Measurements from ENCODE around the gene BPHL. TPM values are rescaled to one million over a fixed set of nuclear protein-coding genes. Genes with fewer than 3 reads are reported as not detected.

The BPHL gene
- total RNA-seq, 1 experiment from 2014 or later, result 36.3 TPM

DNA sequence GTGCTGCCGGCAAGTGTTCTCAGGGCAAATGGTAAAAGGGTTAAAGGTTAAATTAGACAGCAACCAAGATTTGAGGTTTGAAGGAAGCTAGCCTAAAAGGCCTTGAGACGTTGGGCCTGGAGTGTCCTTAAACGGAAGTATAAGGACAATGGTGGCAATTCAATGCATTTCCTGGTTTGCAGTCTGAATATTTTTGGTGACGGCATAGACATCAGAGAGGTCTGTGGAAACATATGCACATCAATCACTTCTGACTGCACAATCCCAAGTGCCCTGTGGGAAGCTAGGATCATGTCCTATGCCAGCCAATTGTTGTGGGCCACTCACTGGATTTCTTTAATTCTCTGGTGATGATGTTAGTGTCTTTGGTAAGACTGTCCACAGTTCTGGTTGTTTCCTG, 64.6 kb downstream of the BPHL start:
- Histone ChIP-seq H3K9me3 (ENCODE audit: control insufficient read depth, insufficient read depth, low read depth, low read length) (no peaks in the 10 kb centered on the region), H3K4me1 (ENCODE audit: control insufficient read depth, insufficient read depth, low read length) (no peaks in the 10 kb centered on the region), H3K27ac (ENCODE audit: low read length) (no peak overlapping the region), H3K4me3 (ENCODE audit: low read depth in 2 of 2, low read length in 2 of 2) (no peak overlapping the region), H3K27me3 (ENCODE audit: control insufficient read depth, insufficient read depth, low read length) (peaks cover 3% of the 10 kb centered on the region; the same call in 1 of the 2 replicates), H3K36me3 (ENCODE audit: control insufficient read depth, insufficient read depth, low read length) (no peaks in the 10 kb centered on the region)
- ChIA-PET POLR2A (no interaction called here), CTCF (no interaction called here)
- TF ChIP-seq TCF7L2 (IDR thresholded peaks at IDR 0.05; ENCODE audit: low read depth, low read length) (no peak), SIN3A (IDR thresholded peaks at IDR 0.05; ENCODE audit: borderline replicate concordance, insufficient read depth, low read depth, low read length) (no peak), POLR2AphosphoS5 (IDR thresholded peaks at IDR 0.05; ENCODE audit: low read depth, low read length) (no peak)
- TF ChIP-seq, protein P1, sequence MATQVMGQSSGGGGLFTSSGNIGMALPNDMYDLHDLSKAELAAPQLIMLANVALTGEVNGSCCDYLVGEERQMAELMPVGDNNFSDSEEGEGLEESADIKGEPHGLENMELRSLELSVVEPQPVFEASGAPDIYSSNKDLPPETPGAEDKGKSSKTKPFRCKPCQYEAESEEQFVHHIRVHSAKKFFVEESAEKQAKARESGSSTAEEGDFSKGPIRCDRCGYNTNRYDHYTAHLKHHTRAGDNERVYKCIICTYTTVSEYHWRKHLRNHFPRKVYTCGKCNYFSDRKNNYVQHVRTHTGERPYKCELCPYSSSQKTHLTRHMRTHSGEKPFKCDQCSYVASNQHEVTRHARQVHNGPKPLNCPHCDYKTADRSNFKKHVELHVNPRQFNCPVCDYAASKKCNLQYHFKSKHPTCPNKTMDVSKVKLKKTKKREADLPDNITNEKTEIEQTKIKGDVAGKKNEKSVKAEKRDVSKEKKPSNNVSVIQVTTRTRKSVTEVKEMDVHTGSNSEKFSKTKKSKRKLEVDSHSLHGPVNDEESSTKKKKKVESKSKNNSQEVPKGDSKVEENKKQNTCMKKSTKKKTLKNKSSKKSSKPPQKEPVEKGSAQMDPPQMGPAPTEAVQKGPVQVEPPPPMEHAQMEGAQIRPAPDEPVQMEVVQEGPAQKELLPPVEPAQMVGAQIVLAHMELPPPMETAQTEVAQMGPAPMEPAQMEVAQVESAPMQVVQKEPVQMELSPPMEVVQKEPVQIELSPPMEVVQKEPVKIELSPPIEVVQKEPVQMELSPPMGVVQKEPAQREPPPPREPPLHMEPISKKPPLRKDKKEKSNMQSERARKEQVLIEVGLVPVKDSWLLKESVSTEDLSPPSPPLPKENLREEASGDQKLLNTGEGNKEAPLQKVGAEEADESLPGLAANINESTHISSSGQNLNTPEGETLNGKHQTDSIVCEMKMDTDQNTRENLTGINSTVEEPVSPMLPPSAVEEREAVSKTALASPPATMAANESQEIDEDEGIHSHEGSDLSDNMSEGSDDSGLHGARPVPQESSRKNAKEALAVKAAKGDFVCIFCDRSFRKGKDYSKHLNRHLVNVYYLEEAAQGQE (IDR thresholded peaks at IDR 0.05; ENCODE audit: insufficient read depth in 1 of 2, low read depth in 2 of 2, low read length in 1 of 2), result no peak
- TF ChIP-seq, protein P2, sequence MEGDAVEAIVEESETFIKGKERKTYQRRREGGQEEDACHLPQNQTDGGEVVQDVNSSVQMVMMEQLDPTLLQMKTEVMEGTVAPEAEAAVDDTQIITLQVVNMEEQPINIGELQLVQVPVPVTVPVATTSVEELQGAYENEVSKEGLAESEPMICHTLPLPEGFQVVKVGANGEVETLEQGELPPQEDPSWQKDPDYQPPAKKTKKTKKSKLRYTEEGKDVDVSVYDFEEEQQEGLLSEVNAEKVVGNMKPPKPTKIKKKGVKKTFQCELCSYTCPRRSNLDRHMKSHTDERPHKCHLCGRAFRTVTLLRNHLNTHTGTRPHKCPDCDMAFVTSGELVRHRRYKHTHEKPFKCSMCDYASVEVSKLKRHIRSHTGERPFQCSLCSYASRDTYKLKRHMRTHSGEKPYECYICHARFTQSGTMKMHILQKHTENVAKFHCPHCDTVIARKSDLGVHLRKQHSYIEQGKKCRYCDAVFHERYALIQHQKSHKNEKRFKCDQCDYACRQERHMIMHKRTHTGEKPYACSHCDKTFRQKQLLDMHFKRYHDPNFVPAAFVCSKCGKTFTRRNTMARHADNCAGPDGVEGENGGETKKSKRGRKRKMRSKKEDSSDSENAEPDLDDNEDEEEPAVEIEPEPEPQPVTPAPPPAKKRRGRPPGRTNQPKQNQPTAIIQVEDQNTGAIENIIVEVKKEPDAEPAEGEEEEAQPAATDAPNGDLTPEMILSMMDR (IDR thresholded peaks at IDR 0.05), result no peak
- ATAC-seq (no peak), DNase-seq (ENCODE audit: low read depth, low spot score) (no peak)
- intact Hi-C loops (cut with micrococcal nuclease; ENCODE audit: unreplicated experiment) (no loop called here), in situ Hi-C loops (cut with HindIII; ENCODE audit: low pct_unique_long_range_greater_than_20kb, low sequenced_read_pairs) (no loop called here)
- BruUV-seq (replicated peaks), result no TSS peak

DNA sequence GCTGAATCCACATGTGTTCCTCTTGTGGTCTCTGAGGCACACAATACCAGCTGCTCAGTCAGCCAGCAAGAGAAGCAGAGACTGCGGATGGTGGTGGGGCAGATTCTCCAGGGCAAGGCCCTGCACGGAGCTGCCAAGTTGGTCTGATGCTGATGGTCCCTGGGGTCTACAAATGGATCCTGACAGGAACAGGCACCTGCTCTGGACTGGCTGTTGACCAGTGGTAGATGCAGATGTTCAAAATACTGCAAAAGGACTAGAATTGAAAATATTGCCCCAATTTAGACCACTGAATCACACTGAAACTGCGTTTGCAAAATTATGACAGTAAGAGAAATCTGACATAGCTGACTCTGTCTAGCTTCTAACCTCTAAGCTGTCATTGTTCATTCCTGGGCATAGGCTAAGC, 68.5 kb downstream of the BPHL start:
- Histone ChIP-seq H3K4me3 (ENCODE audit: low read depth in 2 of 2, low read length in 2 of 2) (no peak overlapping the region), H3K27me3 (ENCODE audit: control insufficient read depth, insufficient read depth, low read length) (peaks cover 3% of the 10 kb centered on the region; the same call in 1 of the 2 replicates), H3K9me3 (ENCODE audit: control insufficient read depth, insufficient read depth, low read depth, low read length) (no peaks in the 10 kb centered on the region), H3K4me1 (ENCODE audit: control insufficient read depth, insufficient read depth, low read length) (no peaks in the 10 kb centered on the region), H3K36me3 (ENCODE audit: control insufficient read depth, insufficient read depth, low read length) (no peaks in the 10 kb centered on the region), H3K27ac (ENCODE audit: low read length) (no peak overlapping the region)
- TF ChIP-seq SIN3A (IDR thresholded peaks at IDR 0.05; ENCODE audit: borderline replicate concordance, insufficient read depth, low read depth, low read length) (no peak), POLR2AphosphoS5 (IDR thresholded peaks at IDR 0.05; ENCODE audit: low read depth, low read length) (no peak), TCF7L2 (IDR thresholded peaks at IDR 0.05; ENCODE audit: low read depth, low read length) (no peak)
- TF ChIP-seq, protein P1 (IDR thresholded peaks at IDR 0.05; ENCODE audit: insufficient read depth in 1 of 2, low read depth in 2 of 2, low read length in 1 of 2), result no peak
- TF ChIP-seq, protein P2 (IDR thresholded peaks at IDR 0.05), result no peak
- DNase-seq (ENCODE audit: low read depth, low spot score) (no peak), ATAC-seq (no peak)
- POLR2A ChIA-PET, result no interaction called here
- CTCF ChIA-PET, result no interaction called here
- intact Hi-C loops (cut with micrococcal nuclease; ENCODE audit: unreplicated experiment), result no loop called here
- in situ Hi-C loops (cut with HindIII; ENCODE audit: low pct_unique_long_range_greater_than_20kb, low sequenced_read_pairs), result no loop called here
- BruUV-seq (replicated peaks), result no TSS peak

All from Panc1 (cell line).